CD4-positive, alpha-beta T cell (primary cell): ENCODE results near the gene KRT79. TPM values are rescaled to one million over a fixed set of nuclear protein-coding genes. Genes with fewer than 3 reads are reported as not detected.

Source experiments
- ATAC-seq: fragments of 200-7000 bp; cut with Tn5 transposase; one replicate; pipeline ENCODE4 v1.10.0; 2022; ENCODE audit warnings: mild to moderate bottlenecking; ENCODE audit not compliant: poor library complexity
- CTCF ChIA-PET: fragments of 350-600 bp; sonication (Branson Sonifier 250); formaldehyde crosslinking; loops from one replicate; lab custom pipeline; 2021; ENCODE audit warnings: antibody characterized with exemption, inconsistent platforms; lab: Charles Lee
- POLR2A ChIA-PET: fragments of 350-600 bp; sonication (Branson Sonifier 250); formaldehyde crosslinking; loops from one replicate; lab custom pipeline; 2021; ENCODE audit warnings: antibody characterized with exemption, inconsistent platforms; lab: Charles Lee
- DNase-seq, 14 experiments: peaks; one replicate each; pipeline ENCODE4 v3.0.0-alpha.2; 2013 to 2020; ENCODE audit warnings: mixed read lengths in 2 of 14
- H3K27ac ChIP-seq, 2 donors: one replicate each; pipeline versions ENCODE4 v1.5.1 to v1.7.0; 2013; ENCODE audit warnings: low read length in 2 of 2, low read depth in 1 of 2, mild to moderate bottlenecking in 1 of 2
- H3K27me3 ChIP-seq, 2 experiments: 1 replicate in 1 of 2; 2 replicates in 1 of 2; pipeline versions ENCODE4 v1.6.1 to v1.7.0; 2013; ENCODE audit warnings: low read length in 2 of 2, control low read depth in 1 of 2, mild to moderate bottlenecking in 1 of 2, moderate library complexity in 1 of 2; ENCODE audit not compliant: insufficient read depth in 2 of 2, control insufficient read depth in 1 of 2
- H3K36me3 ChIP-seq: one replicate; pipeline ENCODE4 v1.6.1; 2013; ENCODE audit warnings: low read length, control low read depth; ENCODE audit not compliant: insufficient read depth
- H3K4me1 ChIP-seq: one replicate; pipeline ENCODE4 v1.6.1; 2013; ENCODE audit warnings: low read length, control low read depth; ENCODE audit not compliant: insufficient read depth
- H3K4me3 ChIP-seq: one replicate; pipeline ENCODE4 v1.5.1; 2013; ENCODE audit warnings: mild to moderate bottlenecking, low read length, moderate library complexity
- H3K9me3 ChIP-seq, 2 experiments: 1 replicate in 1 of 2; 2 replicates in 1 of 2; pipeline versions ENCODE4 v1.6.1 to v1.7.0; 2013; ENCODE audit warnings: low read length in 2 of 2, mild to moderate bottlenecking in 2 of 2, control low read depth in 1 of 2, moderate library complexity in 1 of 2; ENCODE audit not compliant: control insufficient read depth in 1 of 2, insufficient read depth in 1 of 2
- H3K27ac Mint-ChIP-seq: one replicate; pipeline ENCODE4 v1.8.0; 2020; ENCODE audit warnings: mixed read lengths
- H3K27me3 Mint-ChIP-seq: one replicate; pipeline ENCODE4 v1.8.0; 2021; ENCODE audit warnings: mixed read lengths
- H3K36me3 Mint-ChIP-seq: one replicate; pipeline ENCODE4 v1.8.0; 2021; ENCODE audit warnings: low read depth, mixed read lengths
- H3K4me1 Mint-ChIP-seq: one replicate; pipeline ENCODE4 v1.8.0; 2021; ENCODE audit warnings: low read depth, mixed read lengths
- H3K4me3 Mint-ChIP-seq: one replicate; pipeline ENCODE4 v1.8.0; 2020; ENCODE audit warnings: mild to moderate bottlenecking, mixed read lengths
- H3K9me3 Mint-ChIP-seq: one replicate; pipeline ENCODE4 v1.8.0; 2020; ENCODE audit warnings: mixed read lengths
- CTCF ChIP-seq: fragments of 200-600 bp; IDR thresholded peaks from one replicate; pipeline ENCODE4 v1.8.0; 2022; ENCODE audit warnings: antibody characterized with exemption, mild to moderate bottlenecking
- intact Hi-C, 2 experiments: fragments of 100-400 bp; cut with DNase I in 1 of 2; cut with micrococcal nuclease in 1 of 2; formaldehyde crosslinking; loops; one replicate each; pipeline versions ENCODE4 v1.15.1 to v1.9.0; 2023 to 2025; cut with DNase I, micrococcal nuclease
- total RNA-seq, 174 experiments: library from RNA in 2 of 174; stranded (reverse) in 2 of 174; gene quantifications; one replicate each; pipeline ENCODE4 v1.2.3 and lab custom pipeline; 2021 to 2026

Gene KRT79
- total RNA-seq, 2 experiments from 2014 or later, result not detected

- no peaks in the 10 kb centered on the region for H3K9me3 Mint-ChIP-seq
- no peaks in the 10 kb centered on the region for H3K4me1 Mint-ChIP-seq
- intact Hi-C loops, result no loop called here
- H3K36me3 Mint-ChIP-seq, result no peaks in the 10 kb centered on the region
- DNase-seq, result no peak
- no peaks in the 10 kb centered on the region for H3K27me3 Mint-ChIP-seq
- H3K4me3 Mint-ChIP-seq, result no peak overlapping the region
- no peaks in the 10 kb centered on the region for H3K4me1 ChIP-seq
- no peaks in the 10 kb centered on the region for H3K36me3 ChIP-seq
- TF ChIP-seq CTCF, result no peak
- no peaks in the 10 kb centered on the region for H3K9me3 ChIP-seq
- CTCF ChIA-PET, result no interaction called here
- no peak overlapping the region for H3K4me3 ChIP-seq
- H3K27ac Mint-ChIP-seq, result no peak overlapping the region
- ATAC-seq, result no peak
- H3K27me3 ChIP-seq, result no peaks in the 10 kb centered on the region
- H3K27ac ChIP-seq, result no peak overlapping the region
- POLR2A ChIA-PET, result interaction anchor here (0.9 kb wide), 1 partner anchor 23 kb away, joined by 3 read pairs; no protein-coding TSS in a partner anchor
Measured at GRCh38 chr12:52812073-52812400, 22.1 kb downstream of the KRT79 start.

GRCh38 chr12:52811191-52812072 is 22.7 kb downstream of the KRT79 start:
- intact Hi-C loops, result no loop called here
- no peaks in the 10 kb centered on the region for H3K27me3 Mint-ChIP-seq
- ChIA-PET CTCF (no interaction called here), POLR2A (no interaction called here)
- no peak overlapping the region for H3K27ac ChIP-seq
- ATAC-seq (no peak), DNase-seq (no peak)
- no peaks in the 10 kb centered on the region for H3K4me1 Mint-ChIP-seq
- H3K36me3 ChIP-seq, result no peaks in the 10 kb centered on the region
- H3K27me3 ChIP-seq, result no peaks in the 10 kb centered on the region
- no peaks in the 10 kb centered on the region for H3K9me3 ChIP-seq
- no peaks in the 10 kb centered on the region for H3K4me1 ChIP-seq
- no peak overlapping the region for H3K4me3 Mint-ChIP-seq
- H3K27ac Mint-ChIP-seq, result no peak overlapping the region
- H3K9me3 Mint-ChIP-seq, result no peaks in the 10 kb centered on the region
- TF ChIP-seq CTCF, result no peak
- H3K4me3 ChIP-seq, result no peak overlapping the region
- H3K36me3 Mint-ChIP-seq, result no peaks in the 10 kb centered on the region

GRCh38 chr12:52810554-52810953 is 23.6 kb downstream of the KRT79 start:
- ATAC-seq (no peak), DNase-seq (no peak)
- Histone ChIP-seq H3K36me3 (no peaks in the 10 kb centered on the region), H3K27ac (no peak overlapping the region), H3K4me1 (no peaks in the 10 kb centered on the region), H3K9me3 (no peaks in the 10 kb centered on the region), H3K27me3 (no peaks in the 10 kb centered on the region), H3K4me3 (no peak overlapping the region)
- Mint-ChIP-seq H3K27me3 (no peaks in the 10 kb centered on the region), H3K4me3 (no peak overlapping the region), H3K36me3 (no peaks in the 10 kb centered on the region), H3K27ac (no peak overlapping the region), H3K9me3 (no peaks in the 10 kb centered on the region), H3K4me1 (no peaks in the 10 kb centered on the region)
- CTCF ChIA-PET, result no interaction called here
- POLR2A ChIA-PET, result no interaction called here
- TF ChIP-seq CTCF, result no peak
- intact Hi-C loops, result no loop called here
